HG03139 (cell line): Measurements from ENCODE around the gene ILK.

Experiments used
- ATAC-seq: cut with Tn5 transposase; IDR thresholded peaks from one replicate; pipeline ENCODE4 v1.9.1; 2021; ENCODE audit not compliant: unreplicated experiment

Gene ILK

GRCh38 chr11:6633422-6634408 is 30.1 kb downstream of the ILK start:
- no peak for ATAC-seq

DNA sequence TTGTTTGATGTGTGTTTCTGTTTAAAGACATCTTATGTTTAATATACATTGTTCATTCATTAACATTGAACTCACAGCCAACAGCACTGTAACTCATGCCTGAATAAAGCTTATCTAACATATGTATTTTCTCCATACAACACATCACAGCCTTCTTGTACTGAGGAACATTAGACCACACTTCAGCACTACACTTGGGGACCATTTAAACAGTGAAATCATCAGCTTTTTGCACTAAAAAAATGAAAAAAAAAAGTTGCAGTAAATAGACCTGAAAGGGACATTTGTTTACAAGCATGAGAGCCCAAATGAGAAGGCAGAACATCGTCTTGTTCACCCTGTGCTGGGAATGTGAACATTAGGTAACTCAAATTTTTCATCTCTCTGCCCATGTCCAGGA is 31.0 kb downstream of the ILK start:
- no peak for ATAC-seq

GRCh38 chr11:6635082-6635932 is 31.7 kb downstream of the ILK start:
- ATAC-seq = no peak

DNA sequence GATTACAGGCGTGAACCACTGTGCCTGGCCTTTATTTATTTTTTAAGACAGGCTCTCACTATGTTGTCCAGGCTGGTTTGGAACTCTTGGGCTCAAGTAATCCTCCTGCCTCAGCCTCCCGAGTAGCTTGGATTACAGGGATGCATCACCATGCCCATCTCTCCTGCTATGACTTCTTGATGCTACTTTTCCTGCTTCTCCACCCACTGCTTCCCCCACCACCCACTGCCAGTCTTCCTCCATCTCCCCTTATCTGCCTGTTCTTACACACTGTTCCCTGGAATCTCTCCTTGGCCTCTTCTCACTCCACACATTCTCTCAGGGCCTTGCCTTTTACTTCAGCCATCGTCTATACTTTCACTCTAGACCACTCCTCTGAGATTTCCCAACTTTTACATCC is 32.9 kb downstream of the ILK start:
- ATAC-seq = no peak

DNA sequence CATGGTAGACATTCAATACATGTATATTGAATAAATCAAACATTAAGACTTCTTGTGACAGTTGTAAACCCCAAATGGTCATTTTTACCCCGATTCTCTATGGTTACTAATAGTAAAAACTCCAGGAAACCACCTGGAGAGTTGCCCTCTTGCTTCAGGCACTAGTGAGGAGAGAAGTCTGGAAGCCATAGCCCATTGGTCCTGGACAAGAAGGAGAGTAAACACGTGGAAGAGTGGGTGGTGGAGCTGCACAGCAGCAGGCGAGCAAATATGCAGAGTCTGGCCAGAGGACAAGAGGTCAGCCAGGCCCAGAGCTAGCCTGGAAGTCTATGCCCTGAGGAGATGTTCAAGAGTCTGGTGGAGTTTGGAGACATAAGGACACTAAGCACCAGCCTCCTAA is 34.3 kb downstream of the ILK start:
- no peak for ATAC-seq

- no peak for ATAC-seq
Measured at GRCh38 chr11:6638429-6638828, 34.9 kb downstream of the ILK start.

DNA sequence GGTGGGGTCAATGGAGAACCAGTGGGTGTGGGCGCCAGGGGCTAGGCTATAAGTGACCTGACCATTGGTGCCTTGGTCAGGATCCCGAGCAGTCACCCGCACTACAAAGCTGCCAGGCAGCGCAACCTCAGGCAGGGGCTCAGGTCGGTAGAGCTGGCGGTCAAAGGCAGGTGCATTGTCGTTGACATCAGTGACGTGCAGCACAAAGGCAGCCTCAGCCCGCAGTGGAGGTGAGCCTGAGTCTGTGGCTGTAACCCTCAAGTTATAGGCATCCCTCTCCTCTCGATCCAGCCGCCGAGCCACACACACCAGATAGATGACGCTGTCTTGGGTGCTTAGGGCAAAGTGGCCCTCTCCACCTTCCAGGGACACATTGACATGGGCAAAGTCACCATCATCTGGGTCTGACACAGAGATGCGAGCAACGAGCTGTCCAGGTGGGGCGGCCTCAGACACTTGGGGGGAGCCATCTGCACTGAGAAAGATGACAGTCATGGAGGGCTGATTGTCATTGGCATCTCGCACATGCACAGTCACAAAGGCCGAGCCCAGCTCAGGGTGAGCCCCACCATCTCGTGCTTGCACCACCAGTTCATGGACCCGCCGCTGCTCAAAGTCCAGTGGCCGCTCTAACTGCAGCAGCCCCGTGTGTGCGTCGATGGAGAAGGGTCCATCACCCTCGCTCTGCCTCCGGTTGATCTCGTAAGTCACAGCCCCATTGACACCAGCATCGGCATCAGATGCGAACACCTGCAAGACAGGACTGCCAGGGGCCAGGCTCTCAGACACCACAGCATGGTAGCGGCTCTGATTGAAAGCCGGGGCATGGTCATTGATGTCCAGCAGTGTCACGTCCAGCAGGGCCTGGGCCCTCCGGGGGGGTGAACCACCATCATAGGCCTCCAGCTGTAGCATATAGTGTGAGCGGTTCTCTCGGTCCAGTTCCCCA is 36.7 kb downstream of the ILK start:
- ATAC-seq = no peak

GRCh38 chr11:6640985-6641701 is 37.6 kb downstream of the ILK start:
- no peak for ATAC-seq

GRCh38 chr11:6642957-6643356 is 39.4 kb downstream of the ILK start:
- no peak for ATAC-seq

DNA sequence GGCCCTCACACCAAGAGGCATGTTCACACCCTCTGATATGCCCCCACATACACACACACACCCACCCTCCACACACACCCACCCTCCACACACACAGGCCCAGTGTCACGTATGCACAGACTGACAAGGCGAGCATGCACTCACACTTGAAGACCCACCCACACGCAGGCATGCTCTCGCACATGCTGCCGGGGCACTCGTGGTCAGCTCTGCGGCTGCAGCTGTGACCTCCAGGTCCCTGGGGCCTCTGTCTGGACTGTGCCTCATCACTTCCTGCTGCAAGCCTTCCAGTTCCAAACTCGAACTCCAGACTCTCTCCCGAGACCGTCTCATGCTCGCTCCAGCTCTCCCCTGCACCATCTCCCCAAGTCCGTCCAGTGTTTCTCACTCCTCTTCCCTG is 42.5 kb downstream of the ILK start:
- no peak for ATAC-seq

- no peak for ATAC-seq
Measured at GRCh38 chr11:6646576-6646917, 43.0 kb downstream of the ILK start.

- peak; percentile 94 for ATAC-seq
Measured at GRCh38 chr11:6646918-6647679, 43.5 kb downstream of the ILK start.

GRCh38 chr11:6647836-6648235 is 44.3 kb downstream of the ILK start:
- no peak for ATAC-seq

- ATAC-seq = no peak
Measured at GRCh38 chr11:6648501-6648900, 44.9 kb downstream of the ILK start.

DNA sequence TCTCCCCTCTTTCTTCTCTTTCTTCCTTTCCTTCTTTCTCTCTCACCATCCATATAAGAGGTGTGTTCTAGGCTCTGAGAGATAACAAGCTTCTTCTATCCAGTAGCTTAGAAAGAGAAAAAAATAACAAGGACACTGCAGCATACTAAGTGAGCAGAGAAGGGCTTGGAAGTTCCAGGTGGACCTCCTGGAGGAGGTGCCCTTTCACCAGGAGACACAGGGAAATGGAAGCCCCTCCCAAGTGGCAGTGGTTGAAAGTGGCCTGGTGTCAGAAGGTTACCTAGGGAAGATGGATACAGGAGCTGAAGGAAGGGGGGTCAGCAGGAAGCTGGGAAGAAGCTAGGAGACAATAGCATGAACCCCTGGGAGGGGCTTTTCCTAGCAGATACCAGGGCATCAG is 46.5 kb downstream of the ILK start:
- ATAC-seq = no peak

- ATAC-seq = no peak
Measured at GRCh38 chr11:6650980-6651379, 47.4 kb downstream of the ILK start.

- ATAC-seq = no peak
Measured at GRCh38 chr11:6652182-6652581, 48.6 kb downstream of the ILK start.

GRCh38 chr11:6653097-6653496 is 49.5 kb downstream of the ILK start:
- ATAC-seq = no peak

DNA sequence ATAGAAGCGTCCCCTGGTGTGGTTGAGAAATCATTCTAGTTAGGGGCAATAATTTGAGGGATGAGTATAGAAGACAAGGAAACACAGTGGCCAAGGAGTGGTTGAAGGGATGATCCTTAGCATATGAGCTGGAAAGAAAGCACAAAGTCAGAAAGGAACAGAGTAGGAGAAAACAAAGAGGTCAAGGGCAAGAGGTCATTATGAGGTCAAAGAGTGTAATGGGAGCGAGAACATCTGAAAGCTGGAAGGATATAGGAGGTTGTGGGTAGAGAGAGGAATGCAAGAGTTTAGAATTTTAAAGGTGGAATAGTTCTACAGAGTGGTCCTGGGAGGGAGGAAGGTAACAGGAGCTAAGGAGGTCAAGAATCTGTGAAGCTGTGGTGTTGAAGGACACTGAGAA is 50.1 kb downstream of the ILK start:
- no peak for ATAC-seq
